Measurements from ENCODE around the gene TMSB4X. TPM values are rescaled to one million over a fixed set of nuclear protein-coding genes. Genes with fewer than 3 reads are reported as not detected.

Gene TMSB4X
- total RNA-seq, 1 donor from 2014 or later = 15,061 TPM

- DNase-seq (ENCODE audit: low read depth in 2 of 2) = no peak
These were observed 48.7 kb downstream of the TMSB4X start for GRCh38 chrX:13023567-13023966.

- DNase-seq (ENCODE audit: low read depth in 2 of 2) = no peak
These were observed 49.1 kb downstream of the TMSB4X start for GRCh38 chrX:13023979-13024378.

GRCh38 chrX:13024986-13025385 is 50.1 kb downstream of the TMSB4X start:
- DNase-seq (ENCODE audit: low read depth in 2 of 2) = peak in 1 of 2 donors; percentile 49

Other genes starting within 250 kb of the TMSB4X start
- 15.7 and 17.6 TPM in 2 replicates for gene PRPS2, start 183.7 kb upstream of the TMSB4X start, total RNA-seq
- gene TLR7, start 108.0 kb upstream of the TMSB4X start, total RNA-seq = not detected in 2 replicates
- gene TLR8, start 68.5 kb upstream of the TMSB4X start, total RNA-seq = not detected in 2 replicates
- not detected in 2 replicates for gene FAM9C, start 69.5 kb downstream of the TMSB4X start, total RNA-seq

All from dermis microvascular lymphatic vessel endothelial cell (primary cell).